Glutamatergic neuron (in vitro differentiated cells): Measurements from ENCODE around the gene EXOC4. TPM values are rescaled to one million over a fixed set of nuclear protein-coding genes. Genes with fewer than 3 reads are reported as not detected.

Source experiments
- DNase-seq: peaks from one replicate; pipeline ENCODE4 v3.0.0; 2022
- H3K27ac Mint-ChIP-seq: one replicate; pipeline ENCODE4 v1.8.0; 2020; ENCODE audit warnings: mild to moderate bottlenecking, mixed read lengths, inconsistent platforms; ENCODE audit not compliant: unreplicated experiment
- H3K27me3 Mint-ChIP-seq: one replicate; pipeline ENCODE4 v1.8.0; 2020; ENCODE audit warnings: mild to moderate bottlenecking, moderate library complexity, mixed read lengths, inconsistent platforms; ENCODE audit not compliant: unreplicated experiment
- H3K36me3 Mint-ChIP-seq: one replicate; pipeline ENCODE4 v1.8.0; 2020; ENCODE audit warnings: mild to moderate bottlenecking, mixed read lengths, inconsistent platforms; ENCODE audit not compliant: unreplicated experiment
- H3K4me1 Mint-ChIP-seq: one replicate; pipeline ENCODE4 v1.8.0; 2020; ENCODE audit warnings: mild to moderate bottlenecking, low read depth, mixed read lengths, inconsistent platforms; ENCODE audit not compliant: unreplicated experiment
- H3K4me3 Mint-ChIP-seq: one replicate; pipeline ENCODE4 v1.8.0; 2020; ENCODE audit warnings: mild to moderate bottlenecking, mixed read lengths, inconsistent platforms; ENCODE audit not compliant: unreplicated experiment
- H3K9me3 Mint-ChIP-seq: one replicate; pipeline ENCODE4 v1.8.0; 2020; ENCODE audit warnings: mild to moderate bottlenecking, moderate library complexity, mixed read lengths, inconsistent platforms; ENCODE audit not compliant: unreplicated experiment
- total RNA-seq: library from RNA; stranded (reverse); fragmentation: NEBNext Ultra II Directional; extraction: Animal tissue kit (Norgen Biotek cat#: 25700); gene quantifications from one replicate; pipeline ENCODE4 v1.2.1, GENCODE V29; 2021; ENCODE audit not compliant: unreplicated experiment
- TF ChIP-seq, protein P1 (sequence below): fragments of 200-600 bp; sonication (generic); IDR thresholded peaks from one replicate; pipeline ENCODE4 v1.5.0; 2021; ENCODE audit not compliant: partially characterized antibody, unreplicated experiment

Gene EXOC4
- total RNA-seq, 1 donor from 2014 or later = 73.8 TPM

DNA sequence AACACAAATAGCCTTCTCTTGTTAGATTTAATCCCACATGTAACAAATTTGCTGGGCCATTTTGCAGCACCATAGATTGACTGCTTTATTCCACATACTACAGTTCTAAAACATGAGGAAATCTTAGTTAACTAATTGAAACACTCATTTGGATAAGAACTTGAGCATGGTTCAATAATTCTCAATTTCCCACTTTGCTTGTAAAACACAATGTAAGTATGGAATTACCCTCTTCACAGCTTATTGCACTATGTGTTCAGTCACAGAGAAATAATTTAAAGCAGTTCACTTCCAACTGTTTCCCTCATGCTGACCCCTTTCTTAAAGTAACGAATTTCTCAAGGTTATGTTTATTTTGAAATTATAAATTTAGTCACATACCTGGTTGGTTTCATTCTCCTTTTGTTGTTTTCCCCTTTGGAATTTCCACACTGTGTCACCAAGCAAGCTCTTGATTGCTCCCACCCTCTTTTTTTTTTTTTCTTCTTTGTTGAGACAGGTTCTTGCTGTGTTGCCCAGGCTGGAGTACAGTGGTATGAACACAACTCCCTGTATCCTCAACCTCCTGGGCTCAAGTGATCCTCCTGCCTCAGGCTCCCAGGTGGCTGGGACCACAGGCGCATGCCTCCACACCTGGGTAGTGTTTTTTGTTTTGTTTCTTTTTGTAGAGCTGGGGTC, 425.4 kb downstream of the EXOC4 start:
- H3K4me1 Mint-ChIP-seq = peaks cover 37% of the 10 kb centered on the region
- H3K27ac Mint-ChIP-seq = no peak overlapping the region
- H3K36me3 Mint-ChIP-seq = no peaks in the 10 kb centered on the region
- peaks cover 2% of the 10 kb centered on the region for H3K9me3 Mint-ChIP-seq
- DNase-seq = no peak
- peaks cover 4% of the 10 kb centered on the region for H3K27me3 Mint-ChIP-seq
- TF ChIP-seq, protein P1, sequence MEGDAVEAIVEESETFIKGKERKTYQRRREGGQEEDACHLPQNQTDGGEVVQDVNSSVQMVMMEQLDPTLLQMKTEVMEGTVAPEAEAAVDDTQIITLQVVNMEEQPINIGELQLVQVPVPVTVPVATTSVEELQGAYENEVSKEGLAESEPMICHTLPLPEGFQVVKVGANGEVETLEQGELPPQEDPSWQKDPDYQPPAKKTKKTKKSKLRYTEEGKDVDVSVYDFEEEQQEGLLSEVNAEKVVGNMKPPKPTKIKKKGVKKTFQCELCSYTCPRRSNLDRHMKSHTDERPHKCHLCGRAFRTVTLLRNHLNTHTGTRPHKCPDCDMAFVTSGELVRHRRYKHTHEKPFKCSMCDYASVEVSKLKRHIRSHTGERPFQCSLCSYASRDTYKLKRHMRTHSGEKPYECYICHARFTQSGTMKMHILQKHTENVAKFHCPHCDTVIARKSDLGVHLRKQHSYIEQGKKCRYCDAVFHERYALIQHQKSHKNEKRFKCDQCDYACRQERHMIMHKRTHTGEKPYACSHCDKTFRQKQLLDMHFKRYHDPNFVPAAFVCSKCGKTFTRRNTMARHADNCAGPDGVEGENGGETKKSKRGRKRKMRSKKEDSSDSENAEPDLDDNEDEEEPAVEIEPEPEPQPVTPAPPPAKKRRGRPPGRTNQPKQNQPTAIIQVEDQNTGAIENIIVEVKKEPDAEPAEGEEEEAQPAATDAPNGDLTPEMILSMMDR = no peak
- no peak overlapping the region for H3K4me3 Mint-ChIP-seq

DNA sequence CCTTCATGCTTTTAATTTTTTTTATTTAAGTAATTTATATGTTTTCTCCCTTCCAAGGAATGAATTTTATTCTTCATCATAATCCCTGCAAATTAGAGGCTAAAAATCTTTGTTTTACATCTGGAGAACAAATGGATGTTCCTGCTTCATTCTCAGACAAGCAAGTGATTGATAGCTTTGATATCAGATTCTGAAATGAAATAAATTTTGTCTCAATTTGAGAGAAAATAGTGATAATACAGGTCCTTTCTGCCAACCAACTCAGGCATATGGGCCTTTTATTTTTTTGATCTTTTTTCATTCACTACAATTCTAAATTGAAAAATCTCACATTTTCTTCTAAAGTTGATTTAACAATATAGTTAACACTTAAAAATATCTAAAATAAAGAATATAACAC, 427.1 kb downstream of the EXOC4 start:
- Mint-ChIP-seq H3K27me3 (peaks cover 4% of the 10 kb centered on the region), H3K4me1 (peaks cover 25% of the 10 kb centered on the region), H3K27ac (no peak overlapping the region), H3K4me3 (no peak overlapping the region), H3K36me3 (no peaks in the 10 kb centered on the region), H3K9me3 (peaks cover 2% of the 10 kb centered on the region)
- no peak for DNase-seq
- TF ChIP-seq, protein P1 = no peak

DNA sequence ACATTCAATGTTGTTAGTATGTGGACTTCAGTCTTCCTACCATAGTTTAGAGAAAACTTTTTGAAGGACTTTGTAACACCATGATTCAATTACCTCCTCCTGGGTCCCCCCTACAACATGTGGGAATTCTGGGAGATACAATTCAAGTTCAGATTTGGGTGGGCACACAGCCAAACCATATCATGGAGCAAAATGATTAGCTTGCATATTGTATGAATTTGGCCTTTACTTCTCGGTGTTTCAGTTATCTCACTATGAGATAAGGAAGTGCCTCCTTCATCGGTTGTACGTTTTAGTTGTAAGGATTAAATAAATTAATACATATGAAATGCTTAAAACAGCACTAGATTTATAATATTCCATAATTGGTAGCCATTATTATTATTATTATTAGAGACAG, 428.7 kb downstream of the EXOC4 start:
- Mint-ChIP-seq H3K4me3 (no peak overlapping the region), H3K9me3 (peaks cover 3% of the 10 kb centered on the region), H3K36me3 (no peaks in the 10 kb centered on the region), H3K27ac (no peak overlapping the region), H3K4me1 (peaks cover 10% of the 10 kb centered on the region), H3K27me3 (peaks cover 1% of the 10 kb centered on the region)
- TF ChIP-seq, protein P1 = no peak
- DNase-seq = no peak

DNA sequence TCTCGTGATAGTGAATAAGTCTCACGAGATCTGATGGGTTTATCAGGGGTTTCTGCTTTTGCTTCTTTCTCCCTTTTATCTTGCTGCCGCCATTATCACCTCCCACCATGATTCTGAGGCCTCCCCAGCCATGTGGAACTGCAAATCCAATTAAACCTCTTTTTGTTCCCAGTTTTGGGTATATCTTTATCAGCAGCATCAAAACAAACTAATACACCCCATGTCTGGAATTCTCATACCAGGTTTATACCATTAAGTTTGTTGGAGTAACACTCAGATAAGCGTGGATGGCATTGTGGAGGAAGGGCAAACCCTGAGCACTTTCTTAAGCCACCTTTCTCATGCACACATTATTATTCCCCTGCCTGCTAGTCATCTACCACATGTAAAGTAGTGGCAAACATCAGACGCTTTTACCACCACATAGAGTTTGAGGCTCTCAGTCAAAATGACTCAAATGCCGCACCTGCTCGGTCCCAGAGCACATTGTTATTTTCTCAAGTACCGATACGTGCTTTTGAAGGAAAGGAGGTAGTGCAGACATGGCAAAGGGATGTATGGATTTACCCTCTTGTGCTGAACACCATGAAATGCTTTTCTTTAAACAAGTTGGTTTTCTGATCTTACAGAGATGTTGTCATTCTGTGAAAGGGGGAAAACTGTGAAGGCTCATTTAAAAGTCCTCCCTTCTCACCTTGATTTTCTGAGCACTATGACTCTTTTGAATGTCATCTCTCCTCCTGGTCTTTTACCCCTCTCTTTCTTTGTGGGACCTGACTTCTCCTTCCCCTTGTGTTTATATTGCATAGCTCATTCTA, 429.7 kb downstream of the EXOC4 start:
- no peak overlapping the region for H3K27ac Mint-ChIP-seq
- H3K36me3 Mint-ChIP-seq = no peaks in the 10 kb centered on the region
- H3K27me3 Mint-ChIP-seq = peaks cover 1% of the 10 kb centered on the region
- peaks cover 3% of the 10 kb centered on the region for H3K9me3 Mint-ChIP-seq
- TF ChIP-seq, protein P1 = no peak
- H3K4me3 Mint-ChIP-seq = no peak overlapping the region
- H3K4me1 Mint-ChIP-seq = peaks cover 4% of the 10 kb centered on the region
- no peak for DNase-seq

DNA sequence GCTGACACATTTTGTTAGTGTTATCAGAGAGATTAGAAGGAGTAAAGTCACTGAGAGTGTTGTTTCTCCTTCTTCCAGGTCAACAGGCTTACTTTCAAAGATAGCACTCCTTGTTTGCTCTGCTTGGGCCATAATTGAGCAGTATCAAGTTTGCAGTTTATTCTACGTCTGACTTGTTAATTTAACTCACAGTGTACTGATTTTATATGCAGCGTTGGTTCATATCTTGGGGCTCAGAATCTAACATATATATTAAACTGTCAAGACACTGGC, 430.2 kb downstream of the EXOC4 start:
- Mint-ChIP-seq H3K4me3 (no peak overlapping the region), H3K4me1 (peaks cover 4% of the 10 kb centered on the region), H3K27me3 (peaks cover 1% of the 10 kb centered on the region), H3K9me3 (peaks cover 3% of the 10 kb centered on the region), H3K27ac (no peak overlapping the region), H3K36me3 (no peaks in the 10 kb centered on the region)
- DNase-seq = no peak
- TF ChIP-seq, protein P1 = no peak
